Activated CD4-positive, alpha-beta T cell treated with anti-CD3 and anti-CD28 coated beads, Interleukin-2, amount 10 ng/mL, durations not matched to agents 24 days and 14 days (primary cell): ENCODE measurements around the gene ABHD3. TPM values are rescaled to one million over a fixed set of nuclear protein-coding genes. Genes with fewer than 3 reads are reported as not detected.

ENCODE experiments used
- DNase-seq: peaks from one replicate; pipeline ENCODE4 v3.0.0; 2022
- H3K27ac Mint-ChIP-seq: one replicate; pipeline ENCODE4 v1.8.0; 2022; ENCODE audit warnings: mild to moderate bottlenecking, mixed read lengths
- H3K27me3 Mint-ChIP-seq: one replicate; pipeline ENCODE4 v1.8.0; 2022; ENCODE audit warnings: mixed read lengths
- H3K36me3 Mint-ChIP-seq: one replicate; pipeline ENCODE4 v1.8.0; 2022; ENCODE audit warnings: low read depth, mild to moderate bottlenecking, mixed read lengths
- H3K4me1 Mint-ChIP-seq: one replicate; pipeline ENCODE4 v1.8.0; 2021; ENCODE audit warnings: mixed read lengths
- H3K4me3 Mint-ChIP-seq: one replicate; pipeline ENCODE4 v1.8.0; 2022; ENCODE audit warnings: mild to moderate bottlenecking, moderate library complexity, mixed read lengths
- H3K9me3 Mint-ChIP-seq: one replicate; pipeline ENCODE4 v1.8.0; 2021; ENCODE audit warnings: mixed read lengths
- intact Hi-C: fragments of 100-400 bp; cut with micrococcal nuclease; formaldehyde crosslinking; loops from one replicate; pipeline ENCODE4 v1.15.1; 2023
- total RNA-seq: library from RNA; stranded (reverse); gene quantifications from 2 replicates; pipeline ENCODE4 v1.2.3, GENCODE V29; 2022

Gene ABHD3
- total RNA-seq, 1 donor from 2014 or later: 29.3 TPM

DNA sequence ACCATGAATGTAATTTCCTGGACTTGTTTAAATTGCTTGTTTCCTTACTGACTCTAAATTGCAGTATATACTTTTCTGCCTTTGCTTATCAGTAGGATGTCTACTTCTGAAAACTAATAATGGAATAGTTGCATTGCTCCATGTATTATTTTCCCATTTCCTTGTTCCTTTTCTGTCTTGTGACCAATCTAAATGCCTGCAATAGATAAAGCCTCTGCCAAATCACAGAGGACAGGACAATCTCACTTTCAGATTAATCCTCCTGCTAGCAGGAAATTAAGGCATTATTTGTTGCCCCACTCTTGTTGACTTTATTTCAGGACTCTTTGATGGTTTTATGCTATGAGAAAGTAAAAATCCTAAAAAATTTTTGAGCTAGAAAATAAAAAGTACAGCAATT lies 99.4 kb downstream of the ABHD3 start:
- no peak for DNase-seq
- no peaks in the 10 kb centered on the region for H3K9me3 Mint-ChIP-seq
- no peaks in the 10 kb centered on the region for H3K27me3 Mint-ChIP-seq
- peaks cover 2% of the 10 kb centered on the region for H3K36me3 Mint-ChIP-seq
- H3K4me3 Mint-ChIP-seq: no peak overlapping the region
- intact Hi-C loops: no loop called here
- H3K27ac Mint-ChIP-seq: no peak overlapping the region
- peaks cover 9% of the 10 kb centered on the region for H3K4me1 Mint-ChIP-seq

- Mint-ChIP-seq H3K27me3 (no peaks in the 10 kb centered on the region), H3K4me1 (peaks cover 11% of the 10 kb centered on the region), H3K9me3 (no peaks in the 10 kb centered on the region), H3K27ac (no peak overlapping the region), H3K4me3 (no peak overlapping the region), H3K36me3 (peaks cover 3% of the 10 kb centered on the region)
- no peak for DNase-seq
- intact Hi-C loops: loop anchor here (5.0 kb wide), 1 partner anchor 117 kb away; no protein-coding TSS in a partner anchor
Observed at GRCh38 chr18:21604671-21605070, 99.9 kb downstream of the ABHD3 start.

DNA sequence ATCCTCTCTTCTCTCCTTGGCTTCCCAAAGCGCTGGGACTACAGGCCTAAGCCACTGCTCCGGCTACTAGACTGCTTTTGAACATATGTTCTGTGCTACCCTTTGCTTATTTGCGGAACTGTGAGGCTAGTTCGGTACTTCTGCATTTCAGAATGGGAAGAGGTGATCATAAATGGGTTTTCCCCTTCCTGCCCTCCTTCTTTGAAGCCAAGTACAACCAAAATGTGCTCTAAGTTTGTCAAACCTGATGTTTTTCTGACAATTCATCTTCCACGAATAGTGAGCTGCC lies 102.3 kb downstream of the ABHD3 start:
- peaks cover 9% of the 10 kb centered on the region for H3K36me3 Mint-ChIP-seq
- H3K27ac Mint-ChIP-seq: no peak overlapping the region
- H3K4me1 Mint-ChIP-seq: peaks cover 22% of the 10 kb centered on the region
- no peaks in the 10 kb centered on the region for H3K9me3 Mint-ChIP-seq
- no peak for DNase-seq
- intact Hi-C loops: loop anchor here (5.0 kb wide), 1 partner anchor 115 kb away; no protein-coding TSS in a partner anchor
- H3K27me3 Mint-ChIP-seq: no peaks in the 10 kb centered on the region
- no peak overlapping the region for H3K4me3 Mint-ChIP-seq

Other genes starting within 250 kb of the ABHD3 start
- gene ESCO1, start 104.1 kb downstream of the ABHD3 start, total RNA-seq: 20.0 and 21.5 TPM in 2 replicates
- gene SNRPD1, start 92.5 kb downstream of the ABHD3 start, total RNA-seq: 182 and 192 TPM in 2 replicates
- 35.7 and 36.7 TPM in 2 replicates for gene MIB1, start 36.0 kb upstream of the ABHD3 start, total RNA-seq